SK-N-SH (cell line): ENCODE results near the gene USP8. TPM values are rescaled to one million over a fixed set of nuclear protein-coding genes. Genes with fewer than 3 reads are reported as not detected.

ENCODE experiments used
- CTCF ChIA-PET: fragments of 300-600, 350-600 bp; formaldehyde crosslinking; extraction: SDS; loops from one replicate; lab custom pipeline; 2021; lab: Yijun Ruan, JAX
- POLR2A ChIA-PET: fragments of 350-600 bp; sonication (Branson Sonifier 250); formaldehyde crosslinking; extraction: SDS; loops from one replicate; lab custom pipeline; 2020; ENCODE audit warnings: antibody characterized with exemption, inconsistent platforms; lab: Yijun Ruan, JAX
- DNase-seq: peaks from one replicate; pipeline ENCODE4 v3.0.0; 2012
- H2AFZ ChIP-seq: fragments of 200-600 bp; sonication (generic); 2 replicates; pipeline ENCODE4 v1.8.1; 2016; ENCODE audit warnings: antibody characterized with exemption, mild to moderate bottlenecking, low read depth
- H3F3A ChIP-seq: fragments of 200-600 bp; sonication (generic); replicated peaks from 2 replicates; pipeline ENCODE3; 2016; ENCODE audit warnings: antibody characterized with exemption, mild to moderate bottlenecking; ENCODE audit not compliant: insufficient read depth
- H3K27ac ChIP-seq, 2 experiments: fragments of 200-500 bp in 1 of 2; fragments of 200-600 bp in 1 of 2; sonication (Bioruptor generic) in 1 of 2; sonication (generic), shearing (Covaris generic) in 1 of 2; 2 replicates each; pipeline versions ENCODE4 v1.5.1 to v1.6.1; 2014 to 2016; ENCODE audit warnings: low read depth in 2 of 2, inconsistent platforms in 1 of 2, low read length in 1 of 2, mild to moderate bottlenecking in 1 of 2, mixed read lengths in 1 of 2
- H3K27me3 ChIP-seq: fragments of 200-600 bp; sonication (generic), shearing (Covaris generic); 2 replicates; pipeline ENCODE4 v1.6.1; 2016; ENCODE audit warnings: mixed run types; ENCODE audit not compliant: insufficient read depth
- H3K36me3 ChIP-seq, 2 experiments: fragments of 200-500 bp in 1 of 2; fragments of 200-600 bp in 1 of 2; sonication (Bioruptor generic) in 1 of 2; sonication (generic) in 1 of 2; replicated peaks in 1 of 2; 2 replicates each; pipeline versions ENCODE3 to v1.5.1; 2014 to 2016; ENCODE audit warnings: low read length in 1 of 2, mild to moderate bottlenecking in 1 of 2; ENCODE audit not compliant: insufficient read depth in 2 of 2, control insufficient read depth in 1 of 2
- H3K4me1 ChIP-seq, 2 experiments: fragments of 200-500 bp in 1 of 2; fragments of 200-600 bp in 1 of 2; sonication (Bioruptor generic) in 1 of 2; sonication (generic), shearing (Covaris generic) in 1 of 2; 2 replicates each; pipeline versions ENCODE4 v1.5.1 to v1.6.1; 2014 to 2016; ENCODE audit warnings: low read depth in 1 of 2, low read length in 1 of 2, mixed run types in 1 of 2; ENCODE audit not compliant: insufficient read depth in 2 of 2, control insufficient read depth in 1 of 2
- H3K4me2 ChIP-seq: fragments of 200-600 bp; sonication (generic), shearing (Covaris generic); 2 replicates; pipeline ENCODE4 v1.6.1; 2017; ENCODE audit warnings: mixed run types
- H3K4me3 ChIP-seq, 2 experiments: fragments of 200-500 bp in 1 of 2; fragments of 200-600 bp in 1 of 2; sonication (Bioruptor generic) in 1 of 2; sonication (generic), shearing (Covaris generic) in 1 of 2; 2 replicates each; pipeline versions ENCODE4 v1.5.1 to v1.8.1; 2014 to 2016; ENCODE audit warnings: low read depth in 2 of 2, inconsistent platforms in 1 of 2, low read length in 1 of 2, mild to moderate bottlenecking in 1 of 2, mixed read lengths in 1 of 2, moderate library complexity in 1 of 2
- H3K79me2 ChIP-seq: fragments of 200-600 bp; sonication (generic); 2 replicates; pipeline ENCODE4 v1.8.1; 2017; ENCODE audit warnings: mild to moderate bottlenecking; ENCODE audit not compliant: insufficient read depth
- H3K9ac ChIP-seq: fragments of 200-600 bp; sonication (generic); 2 replicates; pipeline ENCODE4 v1.6.1; 2017; ENCODE audit warnings: mixed run types
- H3K9me2 ChIP-seq: fragments of 200-600 bp; sonication (generic); 2 replicates; pipeline ENCODE4 v1.6.1; 2017; ENCODE audit warnings: mixed run types
- H3K9me3 ChIP-seq: fragments of 200-600 bp; sonication (generic); 2 replicates; pipeline ENCODE4 v1.6.1; 2017; ENCODE audit warnings: mixed run types, mild to moderate bottlenecking, moderate library complexity
- H4K20me1 ChIP-seq: fragments of 200-600 bp; sonication (generic); 2 replicates; pipeline ENCODE4 v1.6.1; 2017; ENCODE audit warnings: mild to moderate bottlenecking, mixed run types; ENCODE audit not compliant: insufficient read depth
- CHD2 ChIP-seq: fragments of 150-350 bp; IDR thresholded peaks from 2 replicates; pipeline ENCODE4 v1.6.1; 2018; ENCODE audit warnings: low read length; ENCODE audit not compliant: partially characterized antibody
- ELF1 ChIP-seq: IDR thresholded peaks from 2 replicates; pipeline ENCODE4 v1.4.0; 2012
- EZH2phosphoT487 ChIP-seq: fragments of 200-600 bp; sonication (generic); IDR thresholded peaks from 2 replicates; pipeline ENCODE4 v1.6.1; 2017; ENCODE audit warnings: low read depth, mixed run types, mild to moderate bottlenecking, antibody characterized with exemption, moderate library complexity, borderline replicate concordance
- MEF2A ChIP-seq: IDR thresholded peaks from 2 replicates; pipeline ENCODE4 v1.4.0; 2012; ENCODE audit warnings: low read depth, borderline replicate concordance
- MXI1 ChIP-seq: IDR thresholded peaks from 2 replicates; pipeline ENCODE4 v1.6.1; 2012; ENCODE audit warnings: mild to moderate bottlenecking, low read depth, low read length, improper control_type of control experiment
- PBX3 ChIP-seq: IDR thresholded peaks from 2 replicates; pipeline ENCODE4; 2012
- RCOR1 ChIP-seq: fragments of 150-350 bp; IDR thresholded peaks from 2 replicates; pipeline ENCODE4 v1.6.1; 2017; ENCODE audit warnings: antibody characterized with exemption, low read length
- REST ChIP-seq: IDR thresholded peaks from 2 replicates; pipeline ENCODE4 v1.6.1; 2012; ENCODE audit warnings: mild to moderate bottlenecking, low read depth, low read length, moderate library complexity
- RFX5 ChIP-seq: IDR thresholded peaks from 2 replicates; pipeline ENCODE4 v1.6.1; 2012; ENCODE audit warnings: mild to moderate bottlenecking, improper control_type of control experiment, low read length
- RXRA ChIP-seq: IDR thresholded peaks from 2 replicates; pipeline ENCODE4 v1.4.0; 2012; ENCODE audit warnings: low read depth, mild to moderate bottlenecking, borderline replicate concordance
- SIN3A ChIP-seq: IDR thresholded peaks from 2 replicates; pipeline ENCODE4 v1.6.1; 2012; ENCODE audit warnings: low read depth, mild to moderate bottlenecking, low read length, moderate library complexity, borderline replicate concordance
- TAF1 ChIP-seq: IDR thresholded peaks from 2 replicates; pipeline ENCODE4 v1.6.1; 2012; ENCODE audit warnings: low read depth, mild to moderate bottlenecking, low read length, moderate library complexity, borderline replicate concordance
- TCF12 ChIP-seq: IDR thresholded peaks from 2 replicates; pipeline ENCODE4 v1.4.0; 2012
- TEAD4 ChIP-seq: IDR thresholded peaks from 2 replicates; pipeline ENCODE4 v1.4.0; 2012; ENCODE audit warnings: mild to moderate bottlenecking, borderline replicate concordance; ENCODE audit not compliant: insufficient read depth
- USF2 ChIP-seq: fragments of 150-350 bp; IDR thresholded peaks from 2 replicates; pipeline ENCODE4 v1.6.1; 2017; ENCODE audit warnings: antibody characterized with exemption, low read length, low read depth, borderline replicate concordance
- YY1 ChIP-seq: IDR thresholded peaks from 2 replicates; pipeline ENCODE4 v1.4.0; 2012; ENCODE audit warnings: low read depth, mild to moderate bottlenecking
- WGBS: methylation state at CpG from one replicate; pipeline ENCODE4 v1.1.6; 2017; ENCODE audit warnings: low lambda C conversion rate; 5-methylcytosine and 5-hydroxymethylcytosine counted together
- polyA plus RNA-seq, 3 experiments: library from polyadenylated mRNA; depleted of rRNA; stranded (reverse); fragments of >200 nt; gene quantifications; 2 replicates each; pipeline ENCODE4 v1.2.3, GENCODE V29; 2012
- TF ChIP-seq, protein P1 (sequence below): IDR thresholded peaks from 2 replicates; pipeline ENCODE4 v1.4.0; 2012; ENCODE audit warnings: low read depth
- TF ChIP-seq, protein P2 (sequence below): IDR thresholded peaks from 2 replicates; pipeline ENCODE4 v1.4.0; 2012; ENCODE audit warnings: low read depth, borderline replicate concordance

USP8 gene
- polyA plus RNA-seq, 1 of the 3 experiments (the other 2 are of a cell fraction), result 23.4 TPM

GRCh38 chr15:50435772-50436171 is 11.6 kb downstream of the USP8 start:
- Histone ChIP-seq H3K4me1 (peaks cover 0 to 8% of the 10 kb centered on the region in 2 experiments; a peak in 1 of 4 replicates), H4K20me1 (peaks cover 25% of the 10 kb centered on the region), H3K27ac (no peak overlapping the region), H3K4me2 (no peak overlapping the region), H3K9me2 (no peaks in the 10 kb centered on the region), H3K9ac (no peak overlapping the region), H3K27me3 (no peaks in the 10 kb centered on the region), H3K4me3 (no peak overlapping the region), H3K36me3 (peaks cover 8 to 47% of the 10 kb centered on the region in 2 experiments), H2AFZ (no peak overlapping the region), H3K79me2 (peaks cover 93% of the 10 kb centered on the region), H3K9me3 (no peaks in the 10 kb centered on the region), H3F3A (peaks cover 7% of the 10 kb centered on the region)
- ChIA-PET POLR2A (no interaction called here), CTCF (no interaction called here)
- 88% methylated on average over 2 of the region's 2 CpGs for WGBS
- DNase-seq, result no peak
- TF ChIP-seq RFX5 (no peak), RXRA (no peak), USF2 (no peak)
- TF ChIP-seq, protein P1, sequence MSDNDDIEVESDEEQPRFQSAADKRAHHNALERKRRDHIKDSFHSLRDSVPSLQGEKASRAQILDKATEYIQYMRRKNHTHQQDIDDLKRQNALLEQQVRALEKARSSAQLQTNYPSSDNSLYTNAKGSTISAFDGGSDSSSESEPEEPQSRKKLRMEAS, result no peak
- TF ChIP-seq, protein P2, sequence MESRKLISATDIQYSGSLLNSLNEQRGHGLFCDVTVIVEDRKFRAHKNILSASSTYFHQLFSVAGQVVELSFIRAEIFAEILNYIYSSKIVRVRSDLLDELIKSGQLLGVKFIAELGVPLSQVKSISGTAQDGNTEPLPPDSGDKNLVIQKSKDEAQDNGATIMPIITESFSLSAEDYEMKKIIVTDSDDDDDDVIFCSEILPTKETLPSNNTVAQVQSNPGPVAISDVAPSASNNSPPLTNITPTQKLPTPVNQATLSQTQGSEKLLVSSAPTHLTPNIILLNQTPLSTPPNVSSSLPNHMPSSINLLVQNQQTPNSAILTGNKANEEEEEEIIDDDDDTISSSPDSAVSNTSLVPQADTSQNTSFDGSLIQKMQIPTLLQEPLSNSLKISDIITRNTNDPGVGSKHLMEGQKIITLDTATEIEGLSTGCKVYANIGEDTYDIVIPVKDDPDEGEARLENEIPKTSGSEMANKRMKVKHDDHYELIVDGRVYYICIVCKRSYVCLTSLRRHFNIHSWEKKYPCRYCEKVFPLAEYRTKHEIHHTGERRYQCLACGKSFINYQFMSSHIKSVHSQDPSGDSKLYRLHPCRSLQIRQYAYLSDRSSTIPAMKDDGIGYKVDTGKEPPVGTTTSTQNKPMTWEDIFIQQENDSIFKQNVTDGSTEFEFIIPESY, result no peak

DNA sequence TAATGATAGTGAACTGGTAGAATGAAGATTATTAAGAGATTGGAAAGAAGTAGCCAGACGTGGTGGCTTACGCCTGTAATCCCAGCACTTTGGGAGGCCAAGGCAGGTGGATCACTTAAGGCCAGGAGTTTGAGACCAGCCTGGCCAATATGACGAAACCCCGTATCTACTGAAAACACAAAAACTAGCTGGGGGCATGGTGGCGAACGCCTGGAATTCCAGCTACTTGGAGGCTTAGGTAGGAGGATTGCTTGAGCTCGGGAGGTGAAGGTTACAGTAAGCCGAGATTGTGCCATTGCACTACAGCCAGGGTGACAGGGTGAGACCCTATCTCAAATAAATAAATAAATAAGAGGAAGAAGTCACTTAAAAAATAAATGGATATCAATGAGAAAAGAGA is 14.0 kb downstream of the USP8 start:
- Histone ChIP-seq H2AFZ (no peak overlapping the region), H3K4me2 (no peak overlapping the region), H3K27me3 (no peaks in the 10 kb centered on the region), H3K4me3 (no peak overlapping the region), H3K9me3 (no peaks in the 10 kb centered on the region), H3K36me3 (peaks cover 15 to 58% of the 10 kb centered on the region in 2 experiments), H3K9me2 (no peaks in the 10 kb centered on the region), H3K27ac (no peak overlapping the region), H3K9ac (no peak overlapping the region), H3F3A (no peaks in the 10 kb centered on the region), H3K79me2 (peaks cover 91% of the 10 kb centered on the region), H4K20me1 (peaks cover 11% of the 10 kb centered on the region; the same call in 1 of the 2 replicates), H3K4me1 (no peaks in the 10 kb centered on the region)
- ChIA-PET POLR2A (no interaction called here), CTCF (no interaction called here)
- WGBS, result 94% methylated on average over 8 of the region's 8 CpGs
- DNase-seq, result no peak
- TF ChIP-seq, protein P1, result no peak
- TF ChIP-seq PBX3, result no peak
- TF ChIP-seq TEAD4, result no peak
- TF ChIP-seq YY1, result no peak
- TF ChIP-seq CHD2, result no peak
- TF ChIP-seq RXRA, result no peak
- TF ChIP-seq MXI1, result no peak
- no peak for TF ChIP-seq TAF1
- TF ChIP-seq MEF2A, result no peak
- no peak for TF ChIP-seq RCOR1
- TF ChIP-seq RFX5, result no peak
- no peak for TF ChIP-seq SIN3A
- TF ChIP-seq ELF1, result no peak
- no peak for TF ChIP-seq EZH2phosphoT487
- no peak for TF ChIP-seq TCF12
- no peak for TF ChIP-seq USF2
- no peak for TF ChIP-seq REST
